ENCODE data around the gene MRPL40.

- TF ChIP-seq POLR2A (IDR thresholded peaks at IDR 0.05; ENCODE audit: extremely low read depth, insufficient read length), result no peak
- TF ChIP-seq CTCF (IDR thresholded peaks at IDR 0.05; ENCODE audit: low read depth, low read length), result no peak
- no peak for TF ChIP-seq MYC (IDR thresholded peaks at IDR 0.05; ENCODE audit: low read depth, low read length)
These were observed 9.7 kb upstream of the MRPL40 start for GRCh38 chr22:19422440-19423301.
